Fibroblast of pulmonary artery (primary cell): ENCODE measurements around the gene TRIL.
A peak's percentile ranks its signal among the peaks of the same experiment; 100 is the strongest.

Source experiments
- DNase-seq: peaks from one replicate; pipeline ENCODE4 v3.0.0-alpha.2; 2010; ENCODE audit warnings: low read depth
- H3K4me3 ChIP-seq: replicated peaks from 2 replicates; pipeline ENCODE4 v1.5.1; 2011; ENCODE audit warnings: low read depth, mild to moderate bottlenecking, control low read depth, low read length, moderate library complexity
- TF ChIP-seq, protein P1 (sequence below): IDR thresholded peaks from 2 replicates; pipeline ENCODE4 v1.5.1; 2011; ENCODE audit warnings: mild to moderate bottlenecking, control low read depth, low read length, inconsistent platforms; ENCODE audit errors: missing control alignments

Gene TRIL

DNA sequence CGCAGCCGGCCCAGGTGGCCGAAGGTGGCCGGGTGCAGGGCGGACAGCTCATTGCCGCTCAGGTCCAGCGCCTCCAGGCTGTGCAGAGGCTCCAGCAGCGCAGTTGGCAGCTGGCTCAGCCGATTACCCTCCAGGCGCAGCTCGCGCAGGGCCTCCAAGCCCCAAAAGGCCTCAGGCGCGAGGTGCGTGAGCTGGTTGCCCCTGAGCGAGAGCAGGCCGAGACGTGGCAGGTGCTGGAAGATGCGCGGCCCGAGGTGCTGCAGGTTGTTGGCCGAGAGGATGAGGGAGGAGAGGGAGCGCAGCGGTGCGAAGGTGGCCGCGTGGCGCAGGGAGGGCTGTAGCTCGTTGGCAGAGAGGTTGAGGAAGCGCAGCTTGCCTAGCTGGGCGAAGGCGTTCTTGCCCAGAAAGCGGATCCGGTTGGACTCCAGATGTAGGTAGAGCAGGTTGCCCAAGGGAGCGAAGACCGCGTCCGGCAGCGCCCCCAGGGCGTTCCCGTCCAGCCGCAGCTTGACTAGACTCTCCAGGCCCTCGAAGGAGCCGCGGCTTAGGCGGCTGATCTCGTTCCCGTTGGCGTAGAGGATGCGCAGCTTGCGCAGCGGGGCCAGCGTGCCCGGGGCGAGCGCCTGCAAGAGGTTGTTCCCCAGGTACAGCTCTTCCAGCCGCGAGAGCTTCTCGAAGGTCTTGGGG lies 923 bp downstream of the TRIL start:
- TF ChIP-seq, protein P1, sequence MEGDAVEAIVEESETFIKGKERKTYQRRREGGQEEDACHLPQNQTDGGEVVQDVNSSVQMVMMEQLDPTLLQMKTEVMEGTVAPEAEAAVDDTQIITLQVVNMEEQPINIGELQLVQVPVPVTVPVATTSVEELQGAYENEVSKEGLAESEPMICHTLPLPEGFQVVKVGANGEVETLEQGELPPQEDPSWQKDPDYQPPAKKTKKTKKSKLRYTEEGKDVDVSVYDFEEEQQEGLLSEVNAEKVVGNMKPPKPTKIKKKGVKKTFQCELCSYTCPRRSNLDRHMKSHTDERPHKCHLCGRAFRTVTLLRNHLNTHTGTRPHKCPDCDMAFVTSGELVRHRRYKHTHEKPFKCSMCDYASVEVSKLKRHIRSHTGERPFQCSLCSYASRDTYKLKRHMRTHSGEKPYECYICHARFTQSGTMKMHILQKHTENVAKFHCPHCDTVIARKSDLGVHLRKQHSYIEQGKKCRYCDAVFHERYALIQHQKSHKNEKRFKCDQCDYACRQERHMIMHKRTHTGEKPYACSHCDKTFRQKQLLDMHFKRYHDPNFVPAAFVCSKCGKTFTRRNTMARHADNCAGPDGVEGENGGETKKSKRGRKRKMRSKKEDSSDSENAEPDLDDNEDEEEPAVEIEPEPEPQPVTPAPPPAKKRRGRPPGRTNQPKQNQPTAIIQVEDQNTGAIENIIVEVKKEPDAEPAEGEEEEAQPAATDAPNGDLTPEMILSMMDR, result no peak
- H3K4me3 ChIP-seq, result peak overlapping the region; percentile 52
- DNase-seq, result peak; percentile 26

DNA sequence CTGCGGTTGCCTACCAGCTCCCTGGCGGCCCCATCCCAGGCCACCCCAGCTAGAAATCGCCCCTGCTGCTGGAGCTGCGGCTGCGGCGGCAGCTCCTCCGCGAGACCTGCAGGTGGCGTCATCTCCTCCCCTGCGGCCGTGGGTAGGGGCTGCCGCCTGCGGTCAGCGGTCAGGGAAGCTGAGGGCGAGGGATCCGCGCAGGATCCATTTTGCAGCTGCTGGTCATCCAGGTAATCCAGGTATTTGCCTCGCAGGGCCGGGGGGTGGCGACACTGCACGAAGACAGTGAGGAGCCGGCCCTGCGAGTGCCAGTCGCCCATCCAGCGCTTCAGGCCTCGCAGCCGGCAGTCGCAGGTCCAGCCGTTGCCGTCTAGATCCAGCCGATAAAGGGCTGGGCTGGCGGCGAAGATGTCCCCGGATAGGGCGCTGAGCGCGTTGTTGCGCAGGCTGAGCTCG lies 1.5 kb downstream of the TRIL start:
- peak; percentile 56 for DNase-seq
- TF ChIP-seq, protein P1, result peak; percentile 56
- H3K4me3 ChIP-seq, result peak overlapping the region; percentile 42

DNA sequence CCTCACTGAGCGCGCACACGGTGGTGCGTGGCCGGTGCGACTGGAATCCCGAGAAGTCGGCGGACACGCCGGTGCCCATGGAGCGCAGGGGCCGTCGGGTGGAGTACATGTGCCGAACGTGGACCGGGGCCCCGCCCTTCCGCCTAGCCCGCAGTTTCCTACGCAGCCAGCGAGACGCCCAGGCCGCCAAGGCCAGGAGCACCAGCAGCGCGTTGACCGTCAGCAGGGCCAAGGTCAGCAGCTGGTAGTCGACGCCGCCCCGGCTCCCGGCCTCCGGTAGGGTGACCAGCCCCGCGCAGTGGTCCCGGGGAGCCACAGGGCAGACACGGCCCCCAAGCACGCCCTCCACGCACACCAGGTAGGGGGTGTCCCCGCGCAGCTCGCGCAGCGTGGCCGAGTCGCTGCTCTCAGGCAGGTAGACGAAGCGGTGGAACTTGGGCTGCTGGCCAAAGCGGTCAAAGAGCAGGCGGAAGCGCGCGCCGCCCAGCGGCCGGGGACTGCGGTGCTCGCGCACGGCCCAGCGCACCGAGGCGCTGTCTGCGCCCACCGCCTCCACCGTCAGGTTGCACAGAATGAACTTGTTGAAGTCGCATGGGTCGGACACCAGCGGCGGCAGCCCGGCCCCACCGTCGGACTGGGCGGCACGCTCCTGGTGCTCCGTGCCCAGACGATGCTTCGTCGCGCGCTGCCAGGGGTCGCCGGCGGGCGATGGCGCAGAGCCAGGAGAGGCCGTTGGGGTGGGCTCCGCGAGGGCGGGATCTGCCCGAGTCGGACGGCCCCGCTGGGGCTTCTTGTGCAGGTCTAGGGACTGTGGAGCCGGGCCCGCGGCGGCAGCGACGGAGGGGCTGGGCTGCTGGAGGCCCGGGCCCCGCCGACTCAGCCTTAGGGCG lies 2.2 kb downstream of the TRIL start:
- TF ChIP-seq, protein P1, result peak; percentile 42
- DNase-seq, result peak; percentile 57
- H3K4me3 ChIP-seq, result peak overlapping the region; percentile 42

DNA sequence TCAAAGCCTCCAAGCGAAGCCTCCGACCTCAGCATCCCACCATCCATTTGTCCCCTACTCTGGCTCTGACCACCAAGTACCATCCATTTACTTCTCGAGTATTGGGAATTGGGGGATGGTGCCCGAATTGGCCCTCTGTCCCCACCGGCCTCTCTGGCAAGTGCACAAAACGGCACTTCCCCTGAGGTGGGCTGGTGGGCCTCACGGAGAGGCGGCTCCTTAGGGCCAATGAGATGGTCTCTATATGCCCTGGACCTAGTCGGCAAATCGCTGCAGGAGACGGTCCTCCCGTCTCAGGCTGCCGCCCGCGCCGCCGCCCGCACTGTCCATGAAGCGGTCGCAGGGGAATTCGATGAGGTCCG lies 2.8 kb downstream of the TRIL start:
- TF ChIP-seq, protein P1, result no peak
- no peak overlapping the region for H3K4me3 ChIP-seq
- DNase-seq, result no peak

DNA sequence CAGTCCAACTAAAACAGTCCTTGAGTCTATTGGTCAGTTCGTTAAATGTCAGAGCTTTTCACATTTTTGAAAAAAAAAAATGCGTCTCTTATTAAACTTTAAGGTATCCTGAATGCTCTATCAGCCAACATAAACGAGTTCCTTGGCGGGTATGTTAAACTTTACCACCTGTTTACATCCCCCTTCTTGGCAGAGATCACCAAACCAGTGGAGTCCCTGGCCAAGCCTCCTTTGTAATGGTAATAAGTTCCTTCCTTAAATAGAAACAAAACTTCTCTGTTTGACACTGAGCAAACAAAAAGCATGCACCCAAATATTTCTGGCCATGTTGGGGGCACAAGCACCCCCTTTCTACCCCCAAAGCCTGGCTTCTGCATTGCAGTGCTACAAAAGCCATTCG lies 3.2 kb downstream of the TRIL start:
- DNase-seq, result no peak
- TF ChIP-seq, protein P1, result no peak
- H3K4me3 ChIP-seq, result no peak overlapping the region

DNA sequence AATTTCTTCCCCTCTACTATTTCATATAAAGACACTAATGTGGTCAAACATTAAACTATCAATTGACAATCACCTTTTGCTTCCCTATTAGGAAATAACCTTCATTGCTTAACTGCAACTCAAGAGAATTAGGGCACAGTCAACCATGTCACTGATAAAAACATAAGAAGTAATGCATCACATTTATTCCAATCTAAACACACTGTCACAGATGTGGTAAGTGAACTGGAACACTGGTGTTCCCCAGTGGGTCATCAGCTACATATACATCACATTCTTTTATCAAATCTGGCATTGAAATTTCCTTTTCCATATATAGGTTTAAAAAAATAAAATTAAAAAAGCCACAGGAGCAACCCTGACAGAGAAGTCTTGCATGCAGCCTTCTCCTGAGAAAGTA lies 3.7 kb downstream of the TRIL start:
- TF ChIP-seq, protein P1, result no peak
- DNase-seq, result no peak
- H3K4me3 ChIP-seq, result no peak overlapping the region
